ENCODE results near the gene ZNF670. TPM values are rescaled to one million over a fixed set of nuclear protein-coding genes. Genes with fewer than 3 reads are reported as not detected.
"Not testable (repeated sequence)": the region's sequence is repeated elsewhere in the genome, so short reads cannot be mapped to it uniquely, and the experiment has no call there.

ZNF670 gene
- 7.0 and 10.8 TPM in 2 replicates for total RNA-seq (2014; rRNA removed; shearing (Covaris generic))

DNA sequence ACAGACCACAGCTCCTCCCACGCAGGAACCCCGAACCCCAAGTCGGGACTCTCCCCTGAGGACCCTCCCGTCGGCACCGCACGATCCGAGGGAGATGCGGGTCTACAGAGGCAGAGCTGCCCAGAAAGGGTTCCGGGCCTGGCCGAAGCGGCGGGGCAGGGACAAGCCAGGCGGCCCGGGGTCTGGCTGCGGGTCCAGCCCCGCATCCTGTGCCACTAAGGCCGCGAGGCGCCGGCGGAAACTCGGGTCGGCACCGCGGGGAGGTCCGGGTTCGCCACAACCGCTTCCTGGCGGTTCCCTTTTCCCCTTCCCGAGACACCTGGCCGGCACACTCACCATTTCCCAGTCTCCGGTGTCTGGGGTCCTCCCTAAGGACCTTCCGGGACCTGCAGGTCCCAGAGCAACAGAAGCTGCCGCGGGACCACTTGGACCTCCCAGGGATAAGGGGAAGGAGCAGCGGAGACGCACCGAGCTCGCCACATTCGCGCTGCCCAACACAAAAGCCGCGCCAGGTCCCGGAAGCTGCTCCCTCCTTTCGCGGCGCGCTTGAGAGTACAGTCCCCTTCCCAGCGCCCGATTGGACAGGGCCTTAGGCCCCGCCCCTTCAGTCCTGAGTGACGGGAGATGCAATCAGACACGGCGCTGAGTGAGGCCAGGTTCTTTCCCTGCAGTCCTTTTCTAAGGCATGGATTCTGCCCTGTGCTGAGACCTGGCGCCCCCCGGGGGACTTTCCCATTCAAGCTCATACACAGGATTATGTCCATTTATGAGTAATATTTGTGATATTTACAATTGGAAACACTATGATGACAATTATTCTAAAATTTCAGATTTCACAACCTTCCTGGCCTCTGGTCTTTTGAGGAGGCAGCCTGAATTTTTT lies at the start of gene ZNF670:
Gene ZNF670, minus strand, starts transcription at position 554 of the 883 bp plus-strand sequence. Its CDS starts 215 bp downstream, at position 339.
- peak; percentile 93 for DNase-seq (ENCODE audit: low spot score)

DNA sequence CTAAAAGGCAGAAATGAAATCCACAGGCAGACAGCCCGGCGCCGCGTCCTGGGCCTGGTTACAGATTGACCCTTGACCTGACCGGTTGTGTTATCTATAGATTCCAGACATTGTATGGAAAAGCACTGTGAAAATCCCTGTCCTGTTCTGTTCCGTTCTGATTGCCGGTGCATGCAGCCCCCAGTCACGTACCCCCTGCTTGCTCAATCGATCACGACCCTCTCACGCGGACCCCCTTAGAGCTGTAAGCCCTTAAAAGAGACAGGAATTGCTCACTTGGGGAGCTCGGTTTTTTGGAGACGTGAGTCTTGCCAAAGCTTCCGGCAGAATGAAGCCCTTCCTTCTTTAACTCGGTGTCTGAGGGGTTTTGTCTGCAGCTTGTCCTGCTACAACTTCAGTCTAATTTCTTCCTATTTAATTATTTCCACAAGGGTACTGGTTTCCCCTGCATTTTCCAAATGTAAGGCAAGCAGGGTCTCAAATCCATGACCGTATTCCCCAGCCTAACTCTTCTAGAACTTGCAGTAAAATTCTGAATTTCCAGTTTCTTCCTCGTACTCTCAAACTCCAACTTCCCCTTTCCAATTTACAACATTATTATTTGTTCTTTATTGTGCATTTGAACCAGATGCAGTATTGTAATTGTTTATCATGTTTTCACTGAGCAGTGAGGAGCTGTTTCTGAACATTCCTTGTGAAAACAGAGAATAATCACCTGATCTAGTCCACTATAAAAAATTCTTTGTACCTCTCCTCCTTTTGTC lies 49.1 kb upstream of the ZNF670 start:
- DNase-seq (ENCODE audit: low spot score): not testable (repeated sequence)

DNA sequence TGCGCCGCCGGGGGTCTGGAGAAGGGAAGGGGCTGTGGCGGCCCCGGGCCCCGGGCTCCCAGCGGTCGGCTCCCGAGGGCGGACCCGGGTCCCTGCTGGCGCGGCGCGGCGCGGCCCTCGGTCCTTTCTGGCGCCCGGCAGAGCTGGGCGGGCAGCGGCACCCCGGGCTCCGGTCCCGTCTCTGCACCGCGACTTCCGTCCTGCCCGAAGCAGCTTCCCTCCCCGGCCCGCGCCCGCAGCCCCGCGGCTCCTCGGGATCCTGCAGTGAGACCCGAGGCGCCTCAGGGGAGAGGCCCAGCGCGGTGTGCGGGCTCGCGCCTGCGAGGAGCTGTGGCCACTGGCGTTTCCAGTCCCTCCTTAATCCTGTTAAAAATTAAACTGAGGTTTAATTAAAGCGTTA lies 48.0 kb upstream of the ZNF670 start:
- DNase-seq (ENCODE audit: low spot score): not testable (repeated sequence)

GRCh38 chr1:247126166-247126565 lies 47.6 kb upstream of the ZNF670 start:
- not testable (repeated sequence) for DNase-seq (ENCODE audit: low spot score)

DNA sequence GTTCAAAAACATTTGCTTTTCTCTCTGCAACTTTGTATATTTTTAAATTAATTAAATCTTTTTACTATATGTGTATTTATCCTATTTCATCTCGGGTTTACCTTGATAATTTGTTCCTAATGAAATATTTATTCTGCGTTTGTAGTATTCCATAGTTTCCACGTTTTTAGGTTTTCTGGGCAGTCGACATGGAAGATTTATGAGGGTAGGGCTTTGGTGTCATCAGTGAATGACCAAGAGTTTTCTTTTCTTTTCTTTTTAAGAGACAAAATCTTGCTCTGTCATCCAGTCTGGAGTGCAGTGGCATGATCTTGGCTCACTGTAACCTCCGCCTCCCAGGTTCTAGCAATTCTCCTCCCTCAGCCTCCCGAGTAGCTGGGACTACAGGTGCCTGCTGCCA lies 42.8 kb upstream of the ZNF670 start:
- DNase-seq (ENCODE audit: low spot score): no peak

- DNase-seq (ENCODE audit: low spot score): not testable (repeated sequence)
These were observed 41.7 kb upstream of the ZNF670 start for GRCh38 chr1:247120408-247120668.

DNA sequence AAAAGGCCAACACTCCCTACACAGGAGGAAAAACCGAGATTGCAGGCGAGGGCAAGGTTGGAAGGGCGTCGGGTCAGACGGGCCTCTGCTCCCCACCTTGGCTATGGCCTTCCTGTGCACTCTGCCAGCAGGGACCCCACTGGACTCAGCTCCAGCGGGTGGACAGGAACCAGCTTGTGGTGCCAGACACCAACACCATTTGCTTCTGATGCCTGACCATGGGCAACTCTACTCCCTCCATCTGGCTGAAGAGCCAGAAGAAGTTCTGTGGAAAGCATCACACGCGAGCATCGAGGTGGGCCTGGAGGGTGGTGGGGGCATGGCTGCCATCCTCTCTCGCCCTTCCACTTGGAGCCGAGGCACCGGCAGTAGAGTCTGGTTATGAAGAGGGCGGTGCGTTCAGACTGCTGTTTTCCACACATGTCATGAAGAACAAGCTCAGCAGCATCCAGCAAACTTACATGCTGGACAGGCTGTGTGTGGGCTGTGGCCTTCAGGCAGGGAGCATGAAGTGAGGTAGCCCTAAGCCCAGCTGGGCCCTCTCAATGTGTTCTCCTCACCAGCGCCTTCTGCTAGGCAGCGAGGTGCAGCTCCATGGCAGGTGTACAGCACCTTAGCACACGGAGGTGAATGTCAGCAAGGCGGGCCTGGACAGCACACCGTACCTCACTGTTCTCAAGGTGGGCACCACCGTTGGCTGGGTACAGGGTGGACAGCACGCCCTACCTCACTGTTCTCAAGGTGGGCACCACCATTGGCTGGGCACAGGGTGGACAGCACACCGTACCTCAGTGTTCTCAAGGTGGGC lies 41.2 kb upstream of the ZNF670 start:
- DNase-seq (ENCODE audit: low spot score): no peak

GRCh38 chr1:247118946-247119446 lies 40.4 kb upstream of the ZNF670 start:
- DNase-seq (ENCODE audit: low spot score): no peak

- no peak for DNase-seq (ENCODE audit: low spot score)
These were observed 36.9 kb upstream of the ZNF670 start for GRCh38 chr1:247115545-247115944.

DNA sequence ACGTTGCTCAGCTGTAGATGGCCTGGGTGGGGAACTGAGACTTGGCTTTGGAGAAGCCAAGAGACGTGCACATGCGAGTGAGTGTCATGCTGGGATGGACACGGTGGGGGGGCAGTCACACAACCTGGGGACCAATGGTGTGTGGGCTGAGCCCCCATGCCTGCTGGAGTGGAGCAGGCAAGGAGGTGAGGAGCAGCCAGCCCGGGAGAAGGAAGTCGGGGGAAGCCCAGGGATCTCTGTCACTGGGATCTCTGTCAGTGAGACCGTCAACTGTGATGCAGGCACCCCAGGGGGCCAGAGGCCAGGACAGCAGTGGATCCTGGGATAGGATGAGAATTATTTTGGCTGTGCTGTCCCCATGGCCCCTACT lies 36.5 kb upstream of the ZNF670 start:
- no peak for DNase-seq (ENCODE audit: low spot score)

GRCh38 chr1:247114351-247115140 lies 35.9 kb upstream of the ZNF670 start:
- no peak for DNase-seq (ENCODE audit: low spot score)

- DNase-seq (ENCODE audit: low spot score): no peak
These were observed 35.2 kb upstream of the ZNF670 start for GRCh38 chr1:247113733-247114271.

DNA sequence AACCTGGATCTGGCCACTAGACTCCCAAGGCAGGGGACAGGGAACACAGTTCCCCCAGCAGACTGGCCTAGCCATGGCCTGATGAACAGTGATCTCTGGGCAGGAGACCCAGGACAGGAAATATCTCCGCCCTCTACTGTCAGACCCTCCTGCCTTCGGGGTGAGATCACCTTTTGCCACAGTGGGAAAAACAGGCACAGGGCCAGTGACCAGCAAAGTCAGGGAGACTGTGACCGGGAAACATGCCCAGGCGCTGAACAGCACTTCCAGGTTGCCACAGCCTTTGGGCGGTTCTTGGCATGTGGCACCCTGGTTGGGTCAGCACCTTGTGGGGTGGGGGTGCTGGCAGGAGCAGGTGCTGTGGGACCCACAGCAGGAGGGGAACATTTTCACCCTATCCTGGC lies 34.5 kb upstream of the ZNF670 start:
- DNase-seq (ENCODE audit: low spot score): no peak

DNA sequence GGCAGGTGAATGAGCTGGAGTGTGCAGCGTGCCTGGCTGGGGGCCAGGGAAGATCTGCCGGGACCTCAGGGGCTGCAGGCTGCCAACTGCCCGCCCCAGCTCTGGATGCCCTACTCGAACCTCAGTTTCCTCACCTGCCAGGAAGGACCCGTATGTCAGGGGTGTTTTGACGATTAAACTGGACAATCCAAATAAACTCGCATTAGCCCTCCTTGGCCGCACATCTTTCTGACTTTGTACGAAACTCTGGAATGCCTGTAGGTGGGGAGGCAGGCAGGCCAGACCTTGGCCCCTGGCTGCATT lies 33.8 kb upstream of the ZNF670 start:
- no peak for DNase-seq (ENCODE audit: low spot score)

DNA sequence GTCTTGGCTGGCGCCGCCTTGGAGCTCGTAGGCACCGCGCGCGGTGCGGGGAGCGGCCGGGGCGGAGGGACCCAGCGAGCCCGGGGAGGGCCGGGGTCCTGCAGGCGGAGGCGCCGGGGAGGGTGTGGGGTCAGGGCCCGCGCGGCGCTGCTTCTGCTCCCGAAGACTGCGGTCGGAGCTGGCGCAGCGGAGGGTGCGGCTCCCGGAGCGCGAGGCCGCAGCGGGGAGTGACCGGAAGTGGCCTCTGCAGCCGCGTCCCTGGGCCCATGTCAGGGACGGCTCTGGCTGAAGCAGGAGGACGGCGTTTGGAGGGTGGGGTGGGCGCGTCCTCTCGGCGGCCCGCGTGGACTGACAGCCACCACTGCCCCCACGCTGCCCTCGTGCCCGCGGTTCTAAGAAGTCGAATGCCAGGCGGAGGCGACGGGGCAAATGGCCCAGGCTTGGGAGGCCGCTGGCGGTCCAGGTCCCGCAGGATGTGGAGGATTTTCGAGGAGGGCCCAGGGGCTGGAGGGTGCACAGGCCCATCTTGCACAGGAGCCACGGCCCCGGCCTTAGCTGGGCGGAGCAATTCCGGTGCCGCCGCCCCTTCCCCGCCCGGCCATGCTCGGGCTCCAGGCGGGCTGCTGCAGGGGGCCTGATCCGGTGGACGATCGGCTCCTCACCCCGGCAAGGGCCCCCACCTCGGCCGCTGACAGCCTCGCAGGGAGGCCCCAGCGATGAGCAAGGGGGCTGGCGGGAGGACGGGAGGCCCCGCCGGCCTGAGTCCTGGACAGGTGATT lies 33.3 kb upstream of the ZNF670 start:
- DNase-seq (ENCODE audit: low spot score): no peak

- no peak for DNase-seq (ENCODE audit: low spot score)
These were observed 32.7 kb upstream of the ZNF670 start for GRCh38 chr1:247111259-247111699.

DNA sequence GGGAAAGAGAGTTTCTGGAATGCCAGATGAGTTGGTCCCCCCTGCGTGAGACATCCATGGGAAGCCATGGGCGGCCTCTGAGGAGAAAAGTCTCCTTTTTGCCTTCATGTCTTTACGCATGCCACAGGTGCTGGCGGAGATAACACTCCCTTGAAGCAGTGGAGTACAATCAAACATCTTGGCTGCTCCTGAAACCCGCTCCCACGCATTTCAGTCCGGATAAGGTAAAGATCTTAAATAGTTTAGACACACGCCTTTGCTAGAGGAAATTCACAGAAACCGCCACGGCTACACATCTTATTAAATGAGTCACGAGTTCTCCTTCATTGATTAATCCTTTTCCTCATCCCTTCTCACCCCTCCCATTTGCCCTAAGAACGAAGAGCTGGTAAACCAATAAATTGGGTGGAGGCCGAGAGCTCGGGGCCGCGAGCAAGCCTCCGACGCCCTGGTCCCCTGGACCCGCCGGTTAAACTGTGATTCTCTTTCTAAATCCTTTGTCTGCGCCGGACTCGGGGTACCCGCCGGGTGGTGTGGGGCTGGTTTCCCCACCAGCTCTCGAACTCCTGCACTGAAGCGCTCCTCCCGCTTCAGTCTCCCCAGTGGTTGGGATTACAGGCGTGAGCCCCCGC lies 32.1 kb upstream of the ZNF670 start:
- DNase-seq (ENCODE audit: low spot score): no peak

DNA sequence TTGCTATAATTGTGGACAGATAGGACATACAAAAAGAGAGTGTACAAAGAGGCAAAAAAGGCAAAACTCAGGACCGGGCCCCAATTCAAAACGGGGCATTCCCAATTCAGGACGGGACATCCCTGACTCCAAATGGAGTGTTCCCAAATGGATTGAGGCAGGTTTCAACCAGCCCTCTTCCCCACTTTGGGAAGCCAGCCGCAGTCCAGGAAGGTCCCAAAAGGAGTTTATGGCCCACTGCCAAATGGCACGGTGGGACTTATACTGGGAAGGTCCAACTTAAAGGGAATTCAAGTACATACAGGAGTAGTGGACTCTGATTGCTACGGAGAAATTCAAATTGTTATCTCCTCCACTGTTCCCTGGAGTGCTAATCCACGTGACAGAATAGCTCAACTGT lies 29.1 kb upstream of the ZNF670 start:
- no peak for DNase-seq (ENCODE audit: low spot score)

GRCh38 chr1:247105966-247106365 lies 27.4 kb upstream of the ZNF670 start:
- no peak for DNase-seq (ENCODE audit: low spot score)

GRCh38 chr1:247104965-247105364 lies 26.4 kb upstream of the ZNF670 start:
- DNase-seq (ENCODE audit: low spot score): no peak
